ENCODE results near the gene PRPF19. TPM values are rescaled to one million over a fixed set of nuclear protein-coding genes. Genes with fewer than 3 reads are reported as not detected.
A peak's percentile ranks its signal among the peaks of the same experiment; 100 is the strongest.

The PRPF19 gene
- total RNA-seq, 2 donors from 2014 or later, result 110 to 182 TPM

GRCh38 chr11:60866911-60867870, 39.2 kb downstream of the PRPF19 start, which contains the start of gene ZP1:
ZP1 (plus strand) TSS chr11:60867542; CDS start chr11:60867562, 20 bp downstream.
- H3K4me1 Mint-ChIP-seq (ENCODE audit: low read depth in 2 of 2), result no peaks in the 10 kb centered on the region
- H3K9me3 Mint-ChIP-seq, result no peaks in the 10 kb centered on the region
- ATAC-seq, result peak in 1 of 2 donors; percentile 21
- no peak for DNase-seq (ENCODE audit: low spot score)
- H3K27me3 Mint-ChIP-seq, result no peaks in the 10 kb centered on the region
- no peaks in the 10 kb centered on the region for H3K36me3 Mint-ChIP-seq
- H3K27ac Mint-ChIP-seq, result no peak within 1 kb of the TSS
- no peak within 1 kb of the TSS for H3K4me3 Mint-ChIP-seq

GRCh38 chr11:60864856-60865513, 41.4 kb downstream of the PRPF19 start:
- Mint-ChIP-seq H3K4me1 (ENCODE audit: low read depth in 2 of 2) (no peaks in the 10 kb centered on the region), H3K9me3 (no peaks in the 10 kb centered on the region), H3K36me3 (no peaks in the 10 kb centered on the region), H3K27ac (no peak overlapping the region), H3K27me3 (no peaks in the 10 kb centered on the region), H3K4me3 (no peak overlapping the region)
- ATAC-seq, result no peak
- no peak for DNase-seq (ENCODE audit: low spot score)

GRCh38 chr11:60863550-60864521, 42.5 kb downstream of the PRPF19 start:
- Mint-ChIP-seq H3K27ac (no peak overlapping the region), H3K36me3 (no peaks in the 10 kb centered on the region)
- ATAC-seq, result no peak

GRCh38 chr11:60862171-60862570, 44.2 kb downstream of the PRPF19 start:
- no peaks in the 10 kb centered on the region for H3K9me3 Mint-ChIP-seq
- DNase-seq (ENCODE audit: low spot score), result no peak
- no peaks in the 10 kb centered on the region for H3K36me3 Mint-ChIP-seq
- H3K4me3 Mint-ChIP-seq, result no peak overlapping the region
- peaks cover 4 to 5% of the 10 kb centered on the region in 2 donors for H3K4me1 Mint-ChIP-seq (ENCODE audit: low read depth in 2 of 2)
- no peak overlapping the region for H3K27ac Mint-ChIP-seq
- no peak for ATAC-seq
- no peaks in the 10 kb centered on the region for H3K27me3 Mint-ChIP-seq

More at GRCh38 chr11:60863550-60864521, 42.5 kb downstream of the PRPF19 start:
- Mint-ChIP-seq H3K4me3 (peak overlapping the region; percentile 22), H3K27me3 (no peaks in the 10 kb centered on the region), H3K9me3 (no peaks in the 10 kb centered on the region), H3K4me1 (ENCODE audit: low read depth in 2 of 2) (peaks cover 0 to 3% of the 10 kb centered on the region in 2 donors)
- no peak for DNase-seq (ENCODE audit: low spot score)

- ATAC-seq (no peak), DNase-seq (ENCODE audit: low spot score) (peak; percentile 0)
- Mint-ChIP-seq H3K27ac (no peak overlapping the region), H3K4me1 (ENCODE audit: low read depth in 2 of 2) (peaks cover 4 to 9% of the 10 kb centered on the region in 2 donors), H3K27me3 (no peaks in the 10 kb centered on the region), H3K4me3 (no peak overlapping the region), H3K9me3 (no peaks in the 10 kb centered on the region), H3K36me3 (no peaks in the 10 kb centered on the region)
These were observed 45.4 kb downstream of the PRPF19 start for GRCh38 chr11:60860943-60861342.

GRCh38 chr11:60859616-60860250, 46.7 kb downstream of the PRPF19 start:
- Mint-ChIP-seq H3K4me1 (ENCODE audit: low read depth in 2 of 2) (peaks cover 4 to 9% of the 10 kb centered on the region in 2 donors), H3K27ac (no peak overlapping the region), H3K4me3 (no peak overlapping the region), H3K27me3 (peaks cover 0 to 2% of the 10 kb centered on the region in 2 donors), H3K9me3 (no peaks in the 10 kb centered on the region), H3K36me3 (no peaks in the 10 kb centered on the region)
- ATAC-seq (no peak), DNase-seq (ENCODE audit: low spot score) (no peak)

GRCh38 chr11:60858731-60859464, 47.5 kb downstream of the PRPF19 start:
- Mint-ChIP-seq H3K36me3 (no peaks in the 10 kb centered on the region), H3K27ac (no peak overlapping the region), H3K4me1 (ENCODE audit: low read depth in 2 of 2) (peaks cover 4 to 9% of the 10 kb centered on the region in 2 donors), H3K27me3 (peaks cover 0 to 2% of the 10 kb centered on the region in 2 donors), H3K4me3 (no peak overlapping the region), H3K9me3 (no peaks in the 10 kb centered on the region)
- DNase-seq (ENCODE audit: low spot score), result no peak
- ATAC-seq, result no peak

GRCh38 chr11:60858236-60858635, 48.1 kb downstream of the PRPF19 start:
- Mint-ChIP-seq H3K4me3 (no peak overlapping the region), H3K36me3 (no peaks in the 10 kb centered on the region), H3K27me3 (peaks cover 0 to 2% of the 10 kb centered on the region in 2 donors), H3K27ac (no peak overlapping the region), H3K9me3 (no peaks in the 10 kb centered on the region), H3K4me1 (ENCODE audit: low read depth in 2 of 2) (peaks cover 4 to 9% of the 10 kb centered on the region in 2 donors)
- DNase-seq (ENCODE audit: low spot score) (no peak), ATAC-seq (no peak)

GRCh38 chr11:60857378-60858232, 48.8 kb downstream of the PRPF19 start:
- no peak overlapping the region for H3K4me3 Mint-ChIP-seq
- H3K27ac Mint-ChIP-seq, result no peak overlapping the region
- DNase-seq (ENCODE audit: low spot score), result no peak
- ATAC-seq, result no peak
- no peaks in the 10 kb centered on the region for H3K9me3 Mint-ChIP-seq
- H3K4me1 Mint-ChIP-seq (ENCODE audit: low read depth in 2 of 2), result peaks cover 4 to 9% of the 10 kb centered on the region in 2 donors
- H3K36me3 Mint-ChIP-seq, result no peaks in the 10 kb centered on the region
- H3K27me3 Mint-ChIP-seq, result peaks cover 0 to 2% of the 10 kb centered on the region in 2 donors

- Mint-ChIP-seq H3K27ac (no peak within 1 kb of the TSS), H3K4me1 (ENCODE audit: low read depth in 2 of 2) (peaks cover 4 to 9% of the 10 kb centered on the region in 2 donors)
These were observed 50.4 kb downstream of the PRPF19 start, which contains the start of gene PTGDR2 for GRCh38 chr11:60855726-60856633. PTGDR2 (minus strand) TSS chr11:60855950; CDS start chr11:60853722, 2,228 bp downstream.

More at GRCh38 chr11:60855726-60856633, 50.4 kb downstream of the PRPF19 start, which contains the start of gene PTGDR2:
- no peak for DNase-seq (ENCODE audit: low spot score)
- Mint-ChIP-seq H3K36me3 (no peaks in the 10 kb centered on the region), H3K9me3 (no peaks in the 10 kb centered on the region), H3K27me3 (peaks cover 0 to 2% of the 10 kb centered on the region in 2 donors), H3K4me3 (peak within 1 kb of the TSS; percentile 41)
- ATAC-seq, result no peak
